Endothelial cell of hepatic sinusoid (primary cell): ENCODE results near the gene ELAVL1.

ENCODE experiments used
- in situ Hi-C: cut with HindIII; loops from 2 replicates; pipeline ENCODE4 v1.10.0; 2017; ENCODE audit warnings: low sequenced_read_pairs

ELAVL1 gene

DNA sequence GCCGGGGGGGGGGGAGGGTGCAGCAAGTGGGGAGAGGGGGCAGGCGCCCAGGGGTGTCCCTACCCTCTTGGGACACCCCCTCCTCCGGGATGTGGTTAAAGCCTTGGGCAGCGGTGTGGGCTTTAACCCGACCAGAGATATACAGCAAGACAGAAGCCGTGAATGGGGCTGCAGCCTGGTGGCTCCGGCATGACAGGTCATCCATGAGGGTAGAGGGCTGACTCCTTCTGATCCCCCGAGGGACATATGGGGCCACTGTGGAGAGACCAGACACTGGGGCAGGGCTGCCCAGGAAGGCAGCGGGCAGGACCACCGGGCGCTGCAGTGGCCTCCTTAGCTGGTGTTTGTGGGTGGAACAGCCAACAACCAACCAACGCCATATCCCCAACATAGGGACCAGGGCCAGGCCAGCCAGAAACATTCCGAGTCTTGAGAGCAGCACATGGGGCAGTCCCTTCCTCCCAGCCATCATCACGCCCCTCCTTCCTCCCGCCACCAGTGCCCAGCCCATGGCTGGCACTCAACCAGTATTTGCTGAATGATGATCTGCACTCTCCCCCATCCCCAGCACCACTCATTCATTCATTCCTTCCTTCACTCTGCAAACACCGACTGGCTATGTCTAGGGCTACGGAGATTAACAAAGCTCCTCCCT is 18.2 kb downstream of the ELAVL1 start:
- in situ Hi-C loops: no loop called here

GRCh38 chr19:7986321-7987113 is 18.9 kb downstream of the ELAVL1 start:
- in situ Hi-C loops: no loop called here

DNA sequence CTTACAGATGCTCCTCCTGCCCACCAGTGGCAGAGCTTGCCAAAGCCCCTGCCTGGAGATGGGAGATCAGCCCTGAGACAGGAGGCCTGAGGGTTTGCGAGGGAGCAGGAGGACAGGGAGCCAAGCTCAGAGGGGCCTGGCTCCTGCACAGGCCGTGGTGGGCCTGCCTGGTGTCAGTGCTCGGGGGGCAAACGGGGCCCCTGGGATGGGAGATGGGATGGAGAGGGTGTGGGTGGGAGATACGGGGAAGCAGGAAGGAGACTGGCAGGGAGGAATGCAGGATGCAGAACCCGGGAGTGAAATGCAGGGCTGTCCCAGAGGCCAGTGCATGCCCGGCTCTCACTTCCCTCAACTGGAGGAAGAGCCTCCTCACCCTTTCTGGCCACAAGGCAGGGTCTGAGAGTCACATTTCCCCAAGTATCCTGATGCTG is 19.9 kb downstream of the ELAVL1 start:
- in situ Hi-C loops: no loop called here

- in situ Hi-C loops: no loop called here
Measured at GRCh38 chr19:7983995-7984837, 21.2 kb downstream of the ELAVL1 start.

DNA sequence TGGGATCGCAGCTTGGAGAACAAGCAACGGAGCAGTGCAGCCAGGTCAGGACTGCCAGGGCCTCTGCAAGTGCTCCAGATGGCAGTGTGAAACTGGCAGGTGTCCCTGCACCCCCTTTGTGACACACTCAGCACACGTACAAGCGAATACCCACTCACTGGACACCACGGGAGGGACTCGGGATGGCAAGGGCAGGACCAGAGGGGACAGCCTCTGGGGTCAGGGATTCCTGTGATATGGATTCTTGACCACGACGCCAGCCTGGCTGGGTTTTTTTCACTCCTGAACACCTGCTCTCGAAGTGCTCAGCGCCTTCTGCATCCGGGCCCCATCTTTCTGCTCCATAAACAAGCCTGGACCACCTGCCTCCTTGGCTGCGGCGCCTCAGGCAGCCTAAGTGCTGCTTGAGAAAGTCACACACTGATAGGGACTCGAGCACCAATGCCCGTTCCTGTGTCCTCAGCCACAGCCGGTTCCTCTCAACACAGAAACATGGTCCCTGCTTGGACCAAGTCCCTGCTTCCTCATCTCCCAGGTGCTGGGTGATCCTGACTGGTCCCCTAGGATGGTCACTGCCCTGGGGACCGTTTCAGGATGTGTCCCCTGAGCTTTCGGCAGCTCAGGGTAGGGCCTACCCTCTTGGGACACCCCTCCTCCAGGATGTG is 22.0 kb downstream of the ELAVL1 start:
- in situ Hi-C loops: no loop called here

DNA sequence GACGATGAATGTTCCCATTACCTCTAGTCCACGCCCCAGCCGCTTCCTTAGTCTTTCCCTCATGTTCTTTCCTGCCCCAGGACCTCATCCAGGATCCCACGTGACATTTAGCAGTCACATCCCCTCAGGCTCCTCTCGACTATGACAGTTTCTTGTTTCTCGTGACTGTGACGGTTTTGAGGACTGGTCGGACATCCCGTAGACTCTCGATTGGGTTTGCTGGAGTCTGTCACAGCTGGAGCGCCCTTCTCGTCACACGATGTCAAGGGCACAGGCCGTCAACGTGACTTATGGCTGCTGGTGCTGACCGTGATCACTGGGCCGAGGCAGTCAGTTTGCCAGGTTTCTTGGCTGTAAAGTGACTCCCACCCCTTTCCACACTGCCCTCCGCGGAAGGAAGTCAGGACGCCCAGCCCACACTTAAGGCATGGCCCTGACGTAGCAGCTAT is 22.8 kb downstream of the ELAVL1 start:
- in situ Hi-C loops: no loop called here

DNA sequence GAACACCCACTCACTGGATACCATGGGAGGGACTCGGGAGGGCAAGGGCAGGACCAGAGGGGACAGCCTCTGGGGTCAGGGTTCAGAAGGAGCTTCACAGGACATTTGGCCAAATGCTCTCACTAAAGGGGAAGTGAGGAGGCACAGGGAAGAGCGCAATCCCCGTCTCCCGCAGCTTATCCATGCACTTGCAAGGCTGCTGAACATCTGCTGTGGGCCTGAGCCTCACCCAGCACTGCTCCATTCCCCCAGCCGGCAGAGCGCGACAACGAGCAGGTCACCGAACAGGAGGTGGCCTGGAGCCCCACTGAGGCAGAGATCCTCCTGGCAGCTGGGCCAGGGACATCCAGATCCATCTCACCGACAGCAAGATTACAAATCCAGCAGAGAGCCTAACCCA is 23.3 kb downstream of the ELAVL1 start:
- in situ Hi-C loops: no loop called here

DNA sequence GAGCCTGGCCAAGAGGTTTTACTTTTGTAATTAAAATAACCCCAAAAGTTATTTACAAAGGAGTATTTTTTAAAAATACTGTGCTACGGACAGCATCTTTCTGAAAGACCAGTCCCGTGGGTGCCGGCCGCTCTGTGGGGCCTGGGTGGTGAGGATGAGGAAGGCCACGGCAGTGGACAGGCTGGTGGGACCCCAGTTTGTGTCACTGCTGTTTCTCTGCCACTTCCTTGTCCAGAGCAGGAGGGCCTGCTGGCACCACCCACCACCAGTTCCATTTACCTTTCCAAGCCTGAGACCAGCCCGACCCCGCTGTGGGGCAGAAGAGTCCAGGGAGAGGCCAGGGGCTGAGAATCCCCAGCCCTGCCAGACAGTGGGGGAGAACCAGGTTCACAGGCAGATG is 23.8 kb downstream of the ELAVL1 start:
- in situ Hi-C loops: no loop called here

DNA sequence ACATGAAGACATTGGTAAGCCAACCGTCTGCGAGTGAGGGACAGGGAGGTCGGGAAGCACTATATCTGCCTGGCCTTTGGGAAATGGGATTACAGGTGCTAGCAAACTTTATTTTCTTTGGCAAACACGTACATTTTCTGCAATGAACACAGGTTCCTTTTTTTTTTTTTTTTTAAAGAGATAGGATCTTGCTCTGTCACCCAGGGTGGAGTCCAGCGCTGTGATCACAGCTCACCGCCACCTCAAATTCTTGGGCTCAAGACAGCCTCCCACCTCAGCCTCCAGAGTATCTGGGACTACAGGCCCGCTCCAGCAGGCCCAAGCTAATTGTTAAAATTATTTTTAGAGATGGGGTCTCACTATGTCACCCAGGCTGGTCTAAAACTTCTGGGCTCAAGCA is 24.2 kb downstream of the ELAVL1 start:
- in situ Hi-C loops: no loop called here

DNA sequence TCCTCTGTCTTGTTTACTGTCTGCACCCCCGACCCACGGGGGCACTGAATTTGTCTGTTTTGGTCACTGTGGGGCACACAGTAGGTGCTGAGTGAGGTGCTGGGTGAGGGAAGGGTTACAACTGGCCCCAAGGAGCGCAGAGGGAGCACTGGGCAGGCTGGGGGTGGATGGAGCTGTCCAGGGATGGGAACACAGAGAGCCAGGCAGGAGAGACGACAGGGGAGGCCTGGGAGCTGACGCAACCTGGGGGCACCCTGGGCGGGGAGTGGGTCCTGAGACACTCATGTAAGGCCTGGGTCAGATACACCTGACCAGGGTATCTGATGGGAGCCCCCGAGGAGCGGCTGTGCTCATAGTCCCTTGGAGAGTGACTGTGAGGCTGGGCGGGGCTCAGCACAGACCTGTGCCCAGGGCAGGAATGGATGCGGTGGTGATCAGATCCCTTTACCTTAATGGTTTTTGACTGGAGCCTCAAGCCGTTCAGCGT is 24.8 kb downstream of the ELAVL1 start:
- in situ Hi-C loops: no loop called here

GRCh38 chr19:7980168-7980567 is 25.3 kb downstream of the ELAVL1 start:
- in situ Hi-C loops: no loop called here

- in situ Hi-C loops: no loop called here
Measured at GRCh38 chr19:7979559-7979958, 25.9 kb downstream of the ELAVL1 start.

DNA sequence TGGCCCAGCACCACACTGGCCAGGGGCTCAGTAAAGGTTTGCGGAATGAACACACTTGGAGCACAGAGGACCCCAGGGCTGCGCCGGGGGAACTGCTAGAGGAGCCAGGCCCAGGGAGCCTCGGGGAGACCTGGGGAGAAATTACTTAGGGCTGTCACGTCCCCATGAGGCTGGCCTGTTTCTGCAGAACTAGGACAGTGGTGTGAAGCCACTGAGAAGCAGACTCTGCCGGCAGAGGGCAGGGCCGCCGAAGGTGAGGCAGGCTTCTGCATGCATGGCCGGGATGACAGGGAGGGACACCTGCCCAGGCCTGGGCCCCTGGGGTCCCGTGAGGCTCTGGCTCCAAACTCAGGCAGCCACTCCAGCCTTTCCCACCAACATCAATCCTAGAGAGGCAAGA is 26.4 kb downstream of the ELAVL1 start:
- in situ Hi-C loops: no loop called here

GRCh38 chr19:7978179-7978825 is 27.1 kb downstream of the ELAVL1 start:
- in situ Hi-C loops: no loop called here

- in situ Hi-C loops: no loop called here
Measured at GRCh38 chr19:7977723-7978040, 27.8 kb downstream of the ELAVL1 start.

- in situ Hi-C loops: no loop called here
Measured at GRCh38 chr19:7977021-7977722, 28.3 kb downstream of the ELAVL1 start.

DNA sequence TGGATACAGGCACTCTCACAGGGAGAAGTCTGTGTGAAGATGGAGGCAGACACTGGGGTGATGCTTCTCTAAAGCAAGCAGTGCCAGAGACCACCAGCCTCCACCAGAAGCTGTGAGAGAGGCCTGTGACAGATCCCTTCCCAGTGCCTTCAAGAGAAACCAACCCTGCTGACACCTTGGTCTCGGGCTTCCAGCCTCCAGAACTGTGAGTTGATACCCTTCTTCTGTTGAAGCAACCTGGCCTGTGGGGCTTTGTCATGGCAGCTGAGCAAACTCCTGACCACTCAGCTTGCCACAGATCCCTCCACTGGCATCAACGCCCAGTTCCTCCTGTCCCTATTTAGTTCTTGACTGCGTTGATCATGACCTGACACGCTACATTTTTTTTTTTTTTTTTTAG is 29.0 kb downstream of the ELAVL1 start:
- in situ Hi-C loops: no loop called here

- in situ Hi-C loops: no loop called here
Measured at GRCh38 chr19:7975037-7975436, 30.4 kb downstream of the ELAVL1 start.

GRCh38 chr19:7973883-7974282 is 31.6 kb downstream of the ELAVL1 start:
- in situ Hi-C loops: no loop called here
